Stimulated activated CD8-positive, alpha-beta memory T cell treated with anti-CD3 and anti-CD28 coated beads, Interleukin-12 subunit alpha, Interleukin-12 subunit beta, amount 100 ng/mL, for 4 hours (primary cell): ENCODE data around the gene RAB23.

ENCODE experiments used
- DNase-seq: peaks from one replicate; pipeline ENCODE4 v3.0.0-alpha.2; 2020; ENCODE audit warnings: low read depth

Gene RAB23

DNA sequence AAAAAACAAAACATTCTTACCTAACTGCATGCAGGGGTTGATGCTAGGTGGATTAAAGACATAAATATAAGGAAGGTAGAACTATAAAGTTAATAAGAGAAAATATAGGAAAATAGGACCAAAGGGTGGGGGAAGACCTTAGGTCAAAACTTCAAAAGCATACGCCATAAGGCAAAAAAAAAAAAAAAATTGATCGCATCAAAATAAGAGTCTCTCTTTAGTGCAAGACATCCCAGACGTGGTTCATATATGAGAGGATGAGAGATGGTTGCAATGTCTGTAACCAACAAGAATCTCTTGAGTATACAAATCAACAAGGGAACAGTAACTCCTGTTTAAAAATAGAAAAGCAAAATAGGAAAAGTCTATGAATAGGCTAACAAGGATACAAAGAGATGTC is 41.5 kb downstream of the RAB23 start:
- no peak for DNase-seq

DNA sequence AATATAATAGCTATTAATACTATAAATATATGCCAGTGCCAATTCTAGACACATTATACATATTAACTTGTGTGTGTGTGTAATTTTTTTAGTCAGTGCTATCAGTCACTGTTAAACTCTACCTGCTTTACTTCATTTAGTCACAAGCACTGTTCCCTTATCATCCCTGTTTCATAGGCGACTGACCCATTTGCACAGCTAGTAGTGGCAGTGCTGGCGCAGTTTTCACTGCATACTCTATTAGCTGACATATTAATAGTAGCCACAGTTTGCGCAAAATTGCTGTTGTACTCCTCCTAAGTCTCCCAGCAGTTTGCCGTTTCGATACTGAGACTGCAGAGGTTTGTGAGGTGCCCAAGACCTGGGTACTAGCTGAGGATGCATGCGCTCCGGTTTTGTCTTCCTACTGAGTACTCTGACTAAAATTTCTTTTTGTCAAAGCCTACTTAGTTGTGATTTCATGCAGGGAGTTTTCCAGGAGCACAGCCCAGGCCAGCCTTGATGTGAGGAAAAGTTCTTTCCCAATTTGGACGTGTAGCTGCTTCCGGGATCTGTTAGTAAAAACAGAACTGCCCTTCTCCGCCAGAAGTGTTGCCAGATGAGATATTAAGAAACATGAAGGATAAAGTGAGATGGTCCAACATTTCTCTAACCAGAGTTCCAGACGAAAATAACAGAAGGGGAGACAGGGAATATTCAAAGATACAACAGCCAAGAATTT is 44.4 kb downstream of the RAB23 start:
- no peak for DNase-seq

DNA sequence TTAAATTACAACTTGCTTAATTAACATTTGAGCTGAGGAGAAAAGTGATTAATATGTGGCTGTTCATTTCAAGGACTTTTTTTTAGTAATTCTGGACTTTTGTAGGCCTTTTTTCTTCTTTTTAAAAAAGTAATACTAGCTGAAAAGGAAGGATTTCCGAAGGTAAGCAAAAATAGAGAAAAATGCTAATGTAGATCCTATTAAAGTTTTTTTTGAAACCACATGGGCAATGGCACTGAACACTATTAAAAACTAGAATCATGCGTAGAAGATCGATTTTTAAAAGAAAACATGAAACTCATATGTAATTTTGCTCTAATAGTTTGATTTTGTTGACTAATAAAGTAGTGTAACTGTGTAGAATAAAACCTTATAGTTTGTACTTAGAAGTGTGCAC is 47.6 kb downstream of the RAB23 start:
- no peak for DNase-seq

DNA sequence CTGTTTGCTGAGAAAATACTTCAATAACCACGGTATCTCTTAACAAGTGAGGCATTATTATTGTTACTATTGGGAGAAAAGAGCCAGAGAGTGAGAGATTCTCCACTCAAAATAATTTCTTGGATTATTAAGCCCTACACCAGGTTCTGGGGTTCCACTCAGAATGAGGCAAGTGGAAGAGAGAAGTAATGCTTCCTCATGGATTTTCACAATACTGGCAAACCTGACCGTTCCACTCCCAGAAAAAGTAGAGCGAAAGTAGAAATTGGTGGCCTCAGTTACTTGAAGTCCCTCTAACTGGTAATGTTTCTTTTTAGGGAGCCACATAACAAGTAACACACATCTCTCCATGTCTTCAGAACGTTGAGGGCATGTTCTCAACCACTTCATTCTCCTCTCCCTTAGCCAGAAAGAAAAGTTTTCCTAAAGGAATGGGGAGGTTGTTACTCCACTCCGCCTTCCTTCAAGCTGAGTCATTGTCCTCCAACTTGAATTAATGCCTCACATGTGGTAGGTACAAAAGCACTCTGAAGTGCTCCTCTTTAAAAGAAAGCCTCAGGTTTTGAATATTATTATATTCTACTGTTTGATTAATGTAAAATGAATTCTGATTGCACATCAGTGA is 48.1 kb downstream of the RAB23 start:
- no peak for DNase-seq

DNA sequence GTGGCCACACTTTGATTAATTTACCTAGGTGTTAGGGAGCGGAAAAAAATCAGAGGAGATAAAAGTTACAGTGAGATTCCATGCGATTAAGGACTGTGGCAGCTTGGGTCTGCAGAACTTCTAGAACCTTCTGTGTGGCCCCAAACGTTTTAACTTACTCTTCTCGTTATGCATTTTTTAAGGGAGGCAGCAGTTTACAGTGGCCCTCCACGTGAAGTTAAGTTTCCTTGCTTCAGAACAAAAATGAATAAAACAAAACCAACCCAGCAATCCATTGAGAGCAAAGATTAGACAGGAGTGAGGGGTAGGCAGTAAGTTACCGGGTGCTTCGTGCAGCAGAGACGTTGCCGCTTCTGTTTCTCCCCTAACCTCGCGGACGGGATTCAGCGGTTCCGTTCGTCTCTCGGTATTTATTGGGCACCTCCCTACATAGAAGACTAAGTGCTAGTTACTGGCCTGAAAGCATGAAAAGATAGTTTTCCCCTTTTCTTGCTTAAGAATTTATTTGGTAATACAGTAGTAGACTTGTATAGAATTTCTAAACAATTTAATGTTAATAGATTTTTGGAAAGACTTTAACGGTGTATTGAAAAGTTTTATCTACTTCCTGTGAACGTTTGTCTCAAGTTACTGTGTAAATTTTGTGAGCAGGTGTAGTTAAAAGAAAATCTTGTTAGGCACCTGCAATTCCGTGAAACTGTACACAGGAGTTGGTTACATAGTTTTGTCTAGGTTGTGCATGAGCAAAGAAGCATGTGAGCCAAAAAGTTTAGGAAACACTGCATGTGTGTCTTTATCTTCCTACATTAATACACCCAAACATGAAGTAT is 48.8 kb downstream of the RAB23 start:
- DNase-seq, result no peak

DNA sequence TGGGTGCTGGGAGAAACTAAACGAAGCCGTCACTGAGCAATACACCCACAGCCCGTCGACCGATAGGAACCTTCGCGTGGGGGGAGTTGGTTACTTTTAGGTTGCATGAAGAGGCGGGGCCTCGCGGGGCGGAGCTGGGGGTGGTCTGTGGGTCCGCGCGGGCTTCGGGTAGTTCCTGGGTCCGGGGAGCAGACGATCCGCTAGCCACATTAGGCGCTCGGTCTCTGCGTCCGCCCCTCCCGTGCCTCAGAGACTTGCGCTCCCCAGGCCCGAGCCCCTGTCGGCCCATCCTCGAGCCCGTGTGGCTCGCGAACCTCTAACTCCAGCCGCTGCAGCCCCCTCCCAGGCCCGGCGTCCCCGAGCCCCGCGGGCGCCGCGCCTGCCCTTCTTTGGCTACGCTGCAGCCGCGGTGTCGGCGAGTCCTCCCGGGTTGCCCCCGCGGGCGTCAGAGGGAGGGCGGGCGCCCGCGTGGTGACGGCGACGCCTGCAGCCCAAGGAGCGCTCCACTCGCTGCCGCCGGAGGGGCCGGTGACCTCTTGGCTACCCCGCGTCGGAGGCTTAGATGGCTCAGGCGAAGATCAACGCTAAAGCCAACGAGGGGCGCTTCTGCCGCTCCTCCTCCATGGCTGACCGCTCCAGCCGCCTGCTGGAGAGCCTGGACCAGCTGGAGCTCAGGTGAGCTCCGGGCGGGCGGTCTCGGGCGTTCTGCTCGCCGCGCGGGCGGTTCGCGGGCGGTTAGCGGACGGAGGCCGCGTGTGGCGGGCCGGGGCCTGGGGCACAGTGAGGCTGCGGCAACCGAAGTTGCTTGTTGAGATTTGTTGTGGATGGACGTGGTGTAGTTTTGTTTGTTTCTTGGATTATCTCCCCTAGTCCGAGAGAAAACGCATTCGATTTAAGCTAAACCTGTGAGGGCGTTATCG is 49.7 kb downstream of the RAB23 start, which contains the start of gene BAG2:
Gene BAG2 (plus strand): TSS at position 191 of the 920 bp plus-strand sequence. CDS start 372 bp downstream, at position 563.
- DNase-seq, result peak; percentile 82

DNA sequence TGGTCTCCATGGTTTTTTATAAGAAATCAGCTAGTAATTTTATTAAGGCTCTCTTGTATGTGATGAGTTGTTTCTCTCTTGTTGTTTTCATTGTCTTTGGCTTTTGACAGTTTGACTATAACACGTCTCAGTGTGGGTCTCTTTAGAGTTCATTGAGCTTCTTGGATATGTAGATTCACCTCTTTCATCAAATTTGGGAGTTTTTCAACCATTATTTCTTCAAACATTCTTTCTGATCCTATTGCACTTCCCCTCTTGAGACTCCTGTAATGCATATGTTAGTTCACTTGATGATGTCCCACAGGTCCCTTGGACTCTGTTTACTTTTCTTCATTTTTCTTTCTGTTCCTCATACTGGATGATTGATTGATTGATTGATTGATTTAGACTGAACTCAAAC is 57.0 kb downstream of the RAB23 start:
- DNase-seq, result no peak

DNA sequence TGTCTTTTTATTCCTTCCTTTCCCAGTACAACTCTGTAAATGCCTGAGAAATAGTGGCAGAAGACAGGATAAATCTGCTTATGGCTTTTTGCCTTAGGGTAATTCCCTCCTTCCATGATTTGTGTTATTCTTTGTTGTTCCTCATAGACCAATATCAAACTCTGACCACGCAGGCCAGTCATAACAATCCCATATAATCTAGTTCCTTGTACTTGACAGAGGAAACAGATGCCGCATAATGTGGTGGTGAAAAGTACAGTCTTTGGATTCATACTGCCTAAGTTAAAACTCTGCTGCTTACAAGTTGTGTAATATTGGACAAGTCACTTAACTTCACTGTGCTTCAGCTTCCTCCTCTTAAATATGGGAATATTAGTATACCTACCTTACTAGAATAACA is 58.2 kb downstream of the RAB23 start:
- DNase-seq, result no peak

DNA sequence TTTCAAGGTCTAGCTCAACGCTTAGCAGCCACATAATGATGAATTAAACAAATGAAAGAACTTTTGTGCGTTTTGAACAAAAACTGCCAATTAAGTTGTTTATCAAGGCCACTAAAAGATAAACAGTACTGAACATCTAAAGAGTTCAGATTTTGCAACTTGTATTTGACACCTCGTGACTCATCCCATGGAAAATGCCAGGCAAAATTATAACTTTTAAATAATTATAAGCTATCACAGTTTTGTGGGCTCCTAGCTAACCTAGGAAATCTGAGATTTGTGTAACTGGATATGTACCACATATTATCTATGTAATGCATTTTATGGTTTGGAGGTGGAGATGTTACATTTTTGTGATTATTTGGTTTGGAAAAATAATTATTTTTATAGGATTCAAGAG is 59.6 kb downstream of the RAB23 start:
- no peak for DNase-seq

DNA sequence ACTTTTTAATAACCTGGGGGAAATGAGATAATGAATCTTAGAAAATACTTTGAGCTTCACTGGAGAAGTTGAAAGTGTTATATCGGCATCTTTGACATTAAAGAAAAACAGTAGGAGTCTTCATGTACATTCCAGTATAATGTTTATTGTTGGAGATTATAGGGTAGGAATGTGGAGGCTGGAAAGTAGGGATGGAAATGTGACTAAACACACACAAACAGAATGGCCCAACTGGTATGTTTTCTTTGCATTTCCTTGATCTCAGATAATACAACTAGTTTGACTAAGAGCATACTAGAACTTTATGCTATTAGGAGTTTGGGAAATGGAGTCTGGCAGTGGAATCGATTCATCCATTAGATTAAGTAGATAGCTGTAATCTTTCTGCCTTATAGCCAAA is 60.1 kb downstream of the RAB23 start:
- no peak for DNase-seq

DNA sequence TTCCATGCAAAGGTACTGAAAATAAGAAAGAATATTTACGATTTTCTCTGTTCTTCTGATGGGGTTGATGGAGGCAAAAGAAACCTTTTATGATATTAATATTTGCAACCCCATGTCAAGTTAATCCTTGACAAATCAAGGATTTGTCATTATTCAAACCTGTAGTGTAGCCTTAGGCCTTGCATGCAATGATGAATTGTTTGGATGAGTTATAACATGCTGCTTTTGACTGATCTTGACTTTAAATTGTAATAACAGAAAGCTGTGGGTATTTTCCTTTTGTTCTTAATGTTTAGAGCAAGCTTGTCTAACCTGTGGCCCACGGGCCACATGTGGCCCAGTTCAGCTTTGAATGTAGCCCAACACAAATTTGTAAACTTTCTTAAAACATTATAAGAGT is 63.0 kb downstream of the RAB23 start:
- DNase-seq, result no peak

DNA sequence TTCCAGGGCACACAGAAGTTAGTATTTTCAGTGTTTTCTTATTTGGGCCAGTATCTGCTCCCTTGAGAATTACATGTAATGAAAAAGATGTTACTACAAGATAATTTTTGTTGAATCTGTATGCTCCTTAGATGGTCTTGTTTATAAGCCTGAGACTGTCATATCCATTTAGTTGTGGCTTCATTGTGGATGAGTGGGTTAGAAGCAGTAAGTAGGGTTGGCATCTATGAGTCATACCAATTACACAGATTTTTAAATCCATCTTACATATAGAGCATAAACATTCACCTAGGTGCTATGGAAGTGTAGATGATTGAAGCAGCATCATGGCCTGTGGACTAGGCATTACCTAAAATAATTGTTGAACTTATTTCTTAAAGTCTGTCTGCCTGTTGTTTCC is 63.4 kb downstream of the RAB23 start:
- DNase-seq, result no peak

DNA sequence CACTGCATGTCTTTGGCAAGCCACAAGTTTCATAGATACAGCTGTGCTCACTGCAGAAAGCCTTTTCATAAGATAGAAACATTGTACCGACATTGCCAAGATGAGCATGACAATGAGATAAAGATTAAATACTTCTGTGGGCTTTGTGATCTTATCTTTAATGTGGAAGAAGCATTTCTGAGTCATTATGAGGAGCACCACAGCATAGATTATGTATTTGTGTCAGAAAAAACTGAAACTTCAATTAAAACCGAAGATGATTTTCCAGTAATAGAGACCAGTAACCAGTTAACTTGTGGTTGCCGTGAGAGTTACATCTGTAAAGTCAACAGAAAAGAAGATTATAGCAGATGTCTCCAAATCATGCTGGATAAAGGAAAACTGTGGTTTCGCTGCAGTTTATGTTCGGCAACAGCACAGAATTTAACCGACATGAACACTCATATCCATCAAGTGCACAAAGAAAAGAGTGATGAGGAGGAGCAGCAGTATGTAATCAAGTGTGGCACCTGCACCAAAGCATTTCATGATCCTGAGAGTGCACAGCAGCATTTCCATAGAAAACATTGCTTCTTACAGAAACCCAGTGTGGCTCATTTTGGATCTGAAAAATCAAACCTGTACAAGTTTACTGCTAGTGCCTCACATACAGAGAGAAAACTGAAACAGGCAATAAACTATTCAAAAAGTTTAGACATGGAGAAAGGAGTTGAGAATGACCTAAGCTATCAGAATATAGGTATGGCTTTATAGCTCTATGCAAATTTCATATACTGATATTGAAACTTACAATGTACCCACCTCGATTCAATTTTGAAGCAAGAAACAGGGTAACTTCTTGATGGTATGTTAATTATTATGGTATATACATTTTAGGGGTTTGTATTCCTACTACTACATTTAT is 73.9 kb downstream of the RAB23 start:
- no peak for DNase-seq

DNA sequence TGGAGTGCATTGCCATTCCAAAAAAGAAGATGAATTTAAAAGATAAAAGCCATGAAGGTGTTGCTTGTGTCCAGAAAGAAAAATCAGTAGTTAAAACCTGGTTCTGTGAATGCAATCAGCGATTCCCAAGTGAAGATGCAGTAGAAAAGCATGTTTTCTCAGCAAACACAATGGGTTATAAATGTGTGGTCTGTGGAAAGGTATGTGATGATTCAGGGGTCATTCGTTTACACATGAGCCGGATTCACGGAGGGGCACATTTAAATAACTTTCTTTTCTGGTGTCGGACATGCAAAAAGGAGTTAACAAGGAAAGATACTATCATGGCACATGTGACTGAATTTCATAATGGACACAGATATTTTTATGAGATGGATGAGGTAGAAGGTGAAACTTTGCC is 74.7 kb downstream of the RAB23 start:
- no peak for DNase-seq

DNA sequence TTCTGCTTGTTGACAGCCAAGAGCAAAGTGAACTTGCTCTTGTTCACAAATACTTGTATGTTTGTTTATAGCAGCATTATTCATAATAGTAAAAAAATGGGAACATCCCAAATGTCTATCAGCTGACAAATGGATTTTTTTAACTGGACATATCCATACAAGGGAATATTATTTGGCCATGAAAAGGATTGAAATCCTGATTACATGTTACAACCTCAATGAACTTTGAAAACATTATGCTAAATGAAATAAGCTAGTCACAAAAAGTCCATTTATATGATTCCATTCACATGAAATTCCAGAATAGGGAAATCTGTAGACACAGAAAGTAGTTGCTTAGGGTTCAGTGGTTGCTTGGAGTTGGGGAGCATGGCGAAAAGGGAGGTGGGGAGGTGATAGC is 78.4 kb downstream of the RAB23 start:
- no peak for DNase-seq

DNA sequence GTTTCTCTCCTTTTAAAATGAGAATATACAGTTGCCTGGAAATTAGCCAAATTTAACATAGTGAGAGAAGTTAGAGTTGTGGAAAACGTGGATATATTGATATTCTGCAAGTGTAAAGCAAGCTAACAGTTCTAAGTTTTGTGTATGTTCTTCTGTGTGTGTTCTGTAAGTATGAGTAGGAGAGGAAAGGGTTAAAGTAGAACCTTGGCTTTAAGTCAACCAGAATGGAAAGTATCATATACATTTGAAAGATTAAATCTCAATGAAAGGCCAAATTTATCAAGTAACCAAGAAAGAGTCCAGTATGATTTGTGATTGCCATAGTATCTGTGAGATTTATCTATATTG is 80.0 kb downstream of the RAB23 start:
- no peak for DNase-seq

DNA sequence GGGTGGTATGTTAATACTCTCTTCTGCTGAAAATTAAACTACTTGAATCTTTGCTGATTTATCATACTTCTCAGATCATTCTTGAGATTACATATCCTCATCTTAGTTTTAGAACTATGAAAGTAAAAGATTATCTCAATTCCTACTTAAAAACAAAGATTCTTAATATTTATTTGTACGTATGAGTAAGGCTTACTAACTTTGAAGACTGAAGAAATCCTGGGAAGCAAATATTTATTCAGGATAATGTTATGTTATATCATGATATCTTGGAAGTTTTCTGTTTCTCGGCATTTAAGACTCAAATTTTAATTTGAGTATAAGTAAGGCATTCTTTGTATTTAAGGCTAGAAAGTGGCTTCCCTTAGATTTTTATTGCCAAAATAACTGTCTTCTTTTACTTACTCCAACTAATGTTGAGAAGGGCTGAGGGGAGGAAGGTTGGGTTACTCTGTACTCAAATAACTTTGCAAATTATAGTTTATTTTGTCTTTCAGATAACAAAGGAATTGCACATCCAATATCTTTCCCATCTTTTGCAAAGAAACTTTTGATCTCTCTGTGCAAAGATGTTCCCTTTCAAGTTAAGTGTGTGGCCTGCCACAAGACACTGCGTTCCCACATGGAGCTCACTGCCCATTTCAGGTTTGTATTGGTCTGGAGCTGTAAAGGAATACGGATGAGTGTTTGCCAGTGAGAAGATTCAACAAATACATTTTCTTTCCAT is 80.5 kb downstream of the RAB23 start:
- no peak for DNase-seq

DNA sequence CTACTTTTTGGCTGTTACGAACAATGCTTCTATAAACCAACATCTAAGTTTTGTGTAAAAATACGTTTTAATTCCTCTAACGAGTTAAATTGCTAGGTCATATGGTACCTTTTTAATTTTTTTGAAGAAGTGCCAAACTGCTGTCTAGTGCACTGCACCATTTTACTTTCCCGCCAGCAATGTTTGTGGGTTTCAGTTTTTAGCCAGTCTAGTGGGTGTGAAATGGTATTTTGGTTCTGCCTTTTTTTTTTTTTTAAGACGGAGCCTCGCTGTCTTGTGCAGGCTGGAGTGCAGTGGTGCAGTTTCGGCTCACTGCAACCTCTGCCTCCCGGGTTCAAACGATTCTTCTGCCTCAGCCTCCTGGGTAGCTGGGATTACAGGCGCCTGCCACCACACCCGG is 84.1 kb downstream of the RAB23 start:
- DNase-seq, result no peak

DNA sequence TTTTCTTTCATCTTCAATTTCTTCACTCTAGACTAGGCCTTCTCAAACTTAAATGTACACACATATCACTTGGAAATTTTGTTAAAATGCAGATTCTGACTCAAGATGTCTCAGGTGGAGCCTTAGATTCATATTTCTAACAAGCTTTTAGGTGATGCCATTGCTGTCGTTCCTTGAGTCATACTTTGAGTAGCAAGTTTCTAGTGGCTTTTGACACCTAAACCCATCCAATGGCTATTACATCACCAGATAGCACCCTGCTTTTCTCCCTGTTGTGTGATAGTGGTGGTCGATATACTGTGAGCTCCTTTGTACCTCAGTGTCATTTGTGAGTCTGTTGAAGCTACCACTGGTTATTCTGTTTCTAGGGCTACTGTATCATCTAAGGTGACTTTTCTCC is 84.8 kb downstream of the RAB23 start:
- DNase-seq, result no peak
